HCT116 (cell line): ENCODE results near the gene TENM4. TPM values are rescaled to one million over a fixed set of nuclear protein-coding genes. Genes with fewer than 3 reads are reported as not detected.

Source experiments
- ATAC-seq: fragments of 200-7000 bp; cut with Tn5 transposase; 2 replicates; pipeline ENCODE4 v1.9.1; 2020; ENCODE audit warnings: mild to moderate bottlenecking, moderate library complexity
- BruUV-seq: library from RNA; stranded (reverse); fragments of 400-500 nt; replicated peaks from 2 replicates; lab custom pipeline; 2021; lab: Mats Ljungman, UMichigan
- CTCF ChIA-PET: fragments of 300-600 bp; sonication (Branson Sonifier 250); formaldehyde crosslinking; loops from one replicate; lab custom pipeline; 2021; ENCODE audit warnings: antibody characterized with exemption; lab: Charles Lee
- POLR2A ChIA-PET: fragments of 300-600, 350-600 bp; sonication (Branson Sonifier 250); formaldehyde crosslinking; loops from one replicate; lab custom pipeline; 2021; ENCODE audit warnings: antibody characterized with exemption; lab: Charles Lee
- RAD21 ChIA-PET, 2 experiments: fragments of 300-600 bp; sonication (Branson Sonifier 250); formaldehyde crosslinking; loops; one replicate each; lab custom pipeline; 2023; ENCODE audit warnings: low total read pairs in 2 of 2; ENCODE audit not compliant: uncharacterized antibody in 2 of 2, unreplicated experiment in 2 of 2, low non-redundant PET in 1 of 2; lab: Charles Lee
- DNase-seq: peaks from one replicate; pipeline ENCODE4 v3.0.0-alpha.2; 2010; ENCODE audit warnings: low read depth, low spot score
- H2AFZ ChIP-seq: fragments of 200-600 bp; shearing (Covaris generic), sonication (generic); 2 replicates; pipeline ENCODE4 v1.6.1; 2017; ENCODE audit warnings: low read depth, mixed run types, mixed read lengths, antibody characterized with exemption, low read length; ENCODE audit not compliant: poor library complexity, severe bottlenecking
- H3K27ac ChIP-seq: 2 replicates; pipeline ENCODE4 v1.5.1; 2012; ENCODE audit warnings: low read depth, low read length
- H3K27me3 ChIP-seq: fragments of 200-600 bp; sonication (generic); 2 replicates; pipeline ENCODE4 v1.6.1; 2016; ENCODE audit warnings: mixed run types, low read length, mixed read lengths; ENCODE audit not compliant: insufficient read depth
- H3K36me3 ChIP-seq, 2 experiments: fragments of 200-500 bp in 1 of 2; fragments of 200-600 bp in 1 of 2; sonication (Bioruptor generic) in 1 of 2; sonication (generic) in 1 of 2; 2 replicates each; pipeline versions ENCODE4 v1.5.1 to v1.6.1; 2014 to 2016; ENCODE audit warnings: low read length in 2 of 2, inconsistent platforms in 1 of 2, mixed read lengths in 1 of 2, mixed run types in 1 of 2; ENCODE audit not compliant: insufficient read depth in 2 of 2, control insufficient read depth in 1 of 2
- H3K4me1 ChIP-seq, 2 experiments: fragments of 200-600 bp in 1 of 2; sonication (generic) in 1 of 2; 2 replicates each; pipeline versions ENCODE4 v1.5.1 to v1.6.1; 2012 to 2017; ENCODE audit warnings: low read length in 2 of 2, inconsistent platforms in 1 of 2, mild to moderate bottlenecking in 1 of 2, mixed read lengths in 1 of 2, mixed run types in 1 of 2, moderate library complexity in 1 of 2; ENCODE audit not compliant: insufficient read depth in 2 of 2, control insufficient read depth in 1 of 2
- H3K4me2 ChIP-seq: fragments of 200-600 bp; sonication (generic); 2 replicates; pipeline ENCODE4 v1.6.1; 2017; ENCODE audit warnings: mixed run types, low read length, mixed read lengths
- H3K4me3 ChIP-seq, 2 experiments: fragments of 200-600 bp in 1 of 2; sonication (generic) in 1 of 2; replicated peaks in 1 of 2; 2 replicates each; pipeline ENCODE4 v1.5.1; 2011 to 2016; ENCODE audit warnings: low read length in 2 of 2, control low read depth in 1 of 2, low read depth in 1 of 2, mild to moderate bottlenecking in 1 of 2, mixed read lengths in 1 of 2, mixed run types in 1 of 2
- H3K79me2 ChIP-seq: fragments of 200-600 bp; sonication (generic); 2 replicates; pipeline ENCODE4 v1.6.1; 2017; ENCODE audit warnings: mild to moderate bottlenecking, mixed run types, low read length, moderate library complexity, mixed read lengths; ENCODE audit not compliant: insufficient read depth
- H3K9ac ChIP-seq: fragments of 200-600 bp; sonication (generic); 2 replicates; pipeline ENCODE4 v1.6.1; 2016; ENCODE audit warnings: low read length, mixed read lengths
- H3K9me2 ChIP-seq: fragments of 200-600 bp; sonication (generic), shearing (Covaris generic); 2 replicates; pipeline ENCODE4 v1.6.1; 2017; ENCODE audit warnings: mixed run types, mild to moderate bottlenecking, moderate library complexity; ENCODE audit not compliant: insufficient read depth
- H3K9me3 ChIP-seq, 2 experiments: fragments of 200-500 bp in 1 of 2; fragments of 200-600 bp in 1 of 2; sonication (Bioruptor generic) in 1 of 2; sonication (generic) in 1 of 2; 2 replicates each; pipeline ENCODE4 v1.6.1; 2014 to 2017; ENCODE audit warnings: low read length in 2 of 2, mixed read lengths in 2 of 2, inconsistent platforms in 1 of 2, low read depth in 1 of 2, mild to moderate bottlenecking in 1 of 2, mixed run types in 1 of 2, moderate library complexity in 1 of 2; ENCODE audit not compliant: control insufficient read depth in 1 of 2, insufficient read depth in 1 of 2
- H4K20me1 ChIP-seq: fragments of 200-600 bp; sonication (generic), shearing (Covaris generic); 2 replicates; pipeline ENCODE4 v1.6.1; 2017; ENCODE audit warnings: mixed run types, mild to moderate bottlenecking, moderate library complexity; ENCODE audit not compliant: insufficient read depth
- ATF3 ChIP-seq: IDR thresholded peaks from 2 replicates; pipeline ENCODE4 v1.6.1; 2012
- CTCF ChIP-seq, 3 experiments: fragments of 200-600 bp in 1 of 3; sonication (generic) in 1 of 3; IDR thresholded peaks in 2 of 3; conservative IDR thresholded peaks in 1 of 3; 2 replicates each; pipeline ENCODE4 v1.5.1; 2012 to 2017; ENCODE audit warnings: low read depth in 2 of 3, low read length in 2 of 3, antibody characterized with exemption in 1 of 3, borderline replicate concordance in 1 of 3, control low read depth in 1 of 3, mild to moderate bottlenecking in 1 of 3, mixed read lengths in 1 of 3, mixed run types in 1 of 3, moderate library complexity in 1 of 3; ENCODE audit not compliant: insufficient read depth in 1 of 3
- EGR1 ChIP-seq: IDR thresholded peaks from 2 replicates; pipeline ENCODE4 v1.6.1; 2012; ENCODE audit warnings: low read depth
- ELF1 ChIP-seq: IDR thresholded peaks from 2 replicates; pipeline ENCODE4 v1.6.1; 2012; ENCODE audit warnings: low read depth, borderline replicate concordance
- EZH2 ChIP-seq: fragments of 200-600 bp; sonication (generic); IDR thresholded peaks from 2 replicates; pipeline ENCODE4 v1.6.1; 2017; ENCODE audit warnings: antibody characterized with exemption, mixed run types
- EZH2phosphoT487 ChIP-seq: fragments of 200-600 bp; IDR thresholded peaks from 2 replicates; pipeline ENCODE4 v1.6.1; 2018; ENCODE audit warnings: antibody characterized with exemption, borderline replicate concordance
- FOSL1 ChIP-seq: IDR thresholded peaks from 2 replicates; pipeline ENCODE4 v1.6.1; 2012; ENCODE audit warnings: low read depth
- JUND ChIP-seq: IDR thresholded peaks from 2 replicates; pipeline ENCODE4 v1.6.1; 2012
- MAX ChIP-seq: IDR thresholded peaks from 2 replicates; pipeline ENCODE4 v1.6.1; 2012
- SIN3A ChIP-seq: IDR thresholded peaks from 2 replicates; pipeline ENCODE4 v1.6.1; 2012; ENCODE audit warnings: low read depth
- SRF ChIP-seq: IDR thresholded peaks from 2 replicates; pipeline ENCODE4 v1.6.1; 2012; ENCODE audit warnings: low read depth
- TCF7L2 ChIP-seq: IDR thresholded peaks from 2 replicates; pipeline ENCODE4 v1.7.0; 2011; ENCODE audit warnings: borderline replicate concordance, inconsistent platforms; ENCODE audit not compliant: insufficient read depth, insufficient read length; ENCODE audit errors: extremely low read depth
- YY1 ChIP-seq: IDR thresholded peaks from 2 replicates; pipeline ENCODE4 v1.6.1; 2011; ENCODE audit warnings: low read length, low read depth, moderate library complexity, mild to moderate bottlenecking; ENCODE audit not compliant: insufficient replicate concordance; ENCODE audit errors: extremely low read depth
- ZBTB33 ChIP-seq: IDR thresholded peaks from 2 replicates; pipeline ENCODE4 v1.6.1; 2011; ENCODE audit warnings: mild to moderate bottlenecking, low read length, moderate library complexity; ENCODE audit not compliant: insufficient replicate concordance; ENCODE audit errors: extremely low read depth
- ZFX ChIP-seq: fragments of 450-650 bp; IDR thresholded peaks from 2 replicates; pipeline ENCODE4 v1.6.1; 2017
- ZNF274 ChIP-seq: fragments of 200-500 bp; sonication (Bioruptor generic); IDR thresholded peaks from 2 replicates; pipeline ENCODE4 v1.6.1; 2014; ENCODE audit warnings: mild to moderate bottlenecking, low read depth, low read length, inconsistent platforms
- intact Hi-C: fragments of 100-400 bp; cut with micrococcal nuclease; formaldehyde crosslinking; loops from 2 replicates; pipeline ENCODE4 v1.10.0; 2022
- total RNA-seq: library from RNA; stranded (reverse); gene quantifications from one replicate; pipeline ENCODE4 v1.2.1, GENCODE V29; 2021; ENCODE audit not compliant: unreplicated experiment

Gene TENM4
- total RNA-seq, 1 experiment from 2014 or later: 0.05 TPM

GRCh38 chr11:78607696-78608095, 833.1 kb downstream of the TENM4 start:
- no peaks in the 10 kb centered on the region for H3K36me3 ChIP-seq
- H4K20me1 ChIP-seq: no peaks in the 10 kb centered on the region
- H3K27me3 ChIP-seq: peaks cover 9% of the 10 kb centered on the region; the same call in 1 of the 2 replicates
- intact Hi-C loops: no loop called here
- ATAC-seq (no peak), DNase-seq (no peak)
- CTCF ChIA-PET: no interaction called here
- BruUV-seq: no TSS peak
- no peak overlapping the region for H3K4me3 ChIP-seq
- TF ChIP-seq ZNF274: no peak
- no peak for TF ChIP-seq YY1
- TF ChIP-seq JUND: no peak
- no peak for TF ChIP-seq ZBTB33
- no peak for TF ChIP-seq TCF7L2
- no peak for TF ChIP-seq EZH2
- H3K9me2 ChIP-seq: no peaks in the 10 kb centered on the region
- H3K9ac ChIP-seq: no peak overlapping the region
- POLR2A ChIA-PET: no interaction called here
- H3K79me2 ChIP-seq: no peaks in the 10 kb centered on the region
- no peaks in the 10 kb centered on the region for H3K4me1 ChIP-seq
- RAD21 ChIA-PET: no interaction called here
- no peak overlapping the region for H3K4me2 ChIP-seq
- no peak overlapping the region for H2AFZ ChIP-seq
- H3K9me3 ChIP-seq: no peaks in the 10 kb centered on the region
- H3K27ac ChIP-seq: no peak overlapping the region

- Histone ChIP-seq H3K27me3 (peaks cover 9% of the 10 kb centered on the region; the same call in 1 of the 2 replicates), H3K79me2 (no peaks in the 10 kb centered on the region), H3K9ac (no peak overlapping the region), H3K4me3 (no peak overlapping the region), H3K27ac (no peak overlapping the region), H3K9me2 (no peaks in the 10 kb centered on the region), H3K9me3 (no peaks in the 10 kb centered on the region), H3K36me3 (no peaks in the 10 kb centered on the region), H3K4me1 (no peaks in the 10 kb centered on the region), H4K20me1 (no peaks in the 10 kb centered on the region), H2AFZ (no peak overlapping the region), H3K4me2 (no peak overlapping the region)
- POLR2A ChIA-PET: no interaction called here
- RAD21 ChIA-PET: no interaction called here
- CTCF ChIA-PET: no interaction called here
- intact Hi-C loops: no loop called here
- ATAC-seq (no peak), DNase-seq (no peak)
- no TSS peak for BruUV-seq
- TF ChIP-seq EGR1: no peak
- no peak for TF ChIP-seq ELF1
- TF ChIP-seq EZH2phosphoT487: no peak
- TF ChIP-seq FOSL1: no peak
- no peak for TF ChIP-seq MAX
- TF ChIP-seq ZFX: no peak
- no peak for TF ChIP-seq SRF
- no peak for TF ChIP-seq JUND
- no peak for TF ChIP-seq SIN3A
- TF ChIP-seq ATF3: no peak
- TF ChIP-seq CTCF (IDR thresholded peaks at IDR 0.05 in 2 of 3, conservative IDR thresholded peaks at IDR 0.05 in 1 of 3; ENCODE audit: borderline replicate concordance in 1 of 3, insufficient read depth in 1 of 3, low read depth in 2 of 3, low read length in 2 of 3): no peak
These were observed 834.2 kb downstream of the TENM4 start for GRCh38 chr11:78606667-78607066.
